Measurements from ENCODE around the gene APBA1. TPM values are rescaled to one million over a fixed set of nuclear protein-coding genes. Genes with fewer than 3 reads are reported as not detected.
A peak's percentile ranks its signal among the peaks of the same experiment; 100 is the strongest.

Gene APBA1
- polyA plus RNA-seq, 2 donors, result 0.82 to 1.3 TPM

- no peaks in the 10 kb centered on the region for H3K36me3 ChIP-seq (ENCODE audit: control insufficient read depth in 2 of 2, insufficient read depth in 2 of 2, low read length in 1 of 2)
- H3K4me3 ChIP-seq (ENCODE audit: low read depth in 1 of 2, low read length in 2 of 2), result no peak overlapping the region
- peaks cover 0 to 3% of the 10 kb centered on the region in 2 donors for H3K27me3 ChIP-seq (ENCODE audit: control insufficient read depth in 1 of 2, insufficient read depth in 2 of 2, low read length in 2 of 2)
- no peaks in the 10 kb centered on the region for H3K9me3 ChIP-seq (ENCODE audit: control insufficient read depth in 2 of 2, insufficient read depth in 1 of 2, low read depth in 1 of 2, low read length in 1 of 2)
- no peak overlapping the region for H3K27ac ChIP-seq (ENCODE audit: low read depth in 2 of 2, low read length in 1 of 2)
- 52 to 74% methylated on average over 2 of the region's 2 CpGs for WGBS, 2 donors
- H3K4me1 ChIP-seq (ENCODE audit: control insufficient read depth in 2 of 2, insufficient read depth in 2 of 2, low read length in 1 of 2), result no peaks in the 10 kb centered on the region
These were observed 11.9 kb downstream of the APBA1 start for GRCh38 chr9:69660304-69660703.

- H3K27me3 ChIP-seq (ENCODE audit: control insufficient read depth in 1 of 2, insufficient read depth in 2 of 2, low read length in 2 of 2), result peaks cover 0 to 3% of the 10 kb centered on the region in 2 donors
- no peaks in the 10 kb centered on the region for H3K9me3 ChIP-seq (ENCODE audit: control insufficient read depth in 2 of 2, insufficient read depth in 1 of 2, low read depth in 1 of 2, low read length in 1 of 2)
- H3K4me1 ChIP-seq (ENCODE audit: control insufficient read depth in 2 of 2, insufficient read depth in 2 of 2, low read length in 1 of 2), result no peaks in the 10 kb centered on the region
- H3K36me3 ChIP-seq (ENCODE audit: control insufficient read depth in 2 of 2, insufficient read depth in 2 of 2, low read length in 1 of 2), result no peaks in the 10 kb centered on the region
- H3K27ac ChIP-seq (ENCODE audit: low read depth in 2 of 2, low read length in 1 of 2), result no peak overlapping the region
- WGBS, 2 donors, result 59 to 75% methylated on average over 3 of the region's 3 CpGs
- no peak overlapping the region for H3K4me3 ChIP-seq (ENCODE audit: low read depth in 1 of 2, low read length in 2 of 2)
These were observed 13.0 kb downstream of the APBA1 start for GRCh38 chr9:69658987-69659675.

- no peaks in the 10 kb centered on the region for H3K4me1 ChIP-seq (ENCODE audit: control insufficient read depth in 2 of 2, insufficient read depth in 2 of 2, low read length in 1 of 2)
- H3K27me3 ChIP-seq (ENCODE audit: control insufficient read depth in 1 of 2, insufficient read depth in 2 of 2, low read length in 2 of 2), result no peaks in the 10 kb centered on the region
- no peaks in the 10 kb centered on the region for H3K36me3 ChIP-seq (ENCODE audit: control insufficient read depth in 2 of 2, insufficient read depth in 2 of 2, low read length in 1 of 2)
- H3K9me3 ChIP-seq (ENCODE audit: control insufficient read depth in 2 of 2, insufficient read depth in 1 of 2, low read depth in 1 of 2, low read length in 1 of 2), result no peaks in the 10 kb centered on the region
- no peak overlapping the region for H3K4me3 ChIP-seq (ENCODE audit: low read depth in 1 of 2, low read length in 2 of 2)
- no peak overlapping the region for H3K27ac ChIP-seq (ENCODE audit: low read depth in 2 of 2, low read length in 1 of 2)
These were observed 14.9 kb downstream of the APBA1 start for GRCh38 chr9:69657269-69657668.

- no peaks in the 10 kb centered on the region for H3K36me3 ChIP-seq (ENCODE audit: control insufficient read depth in 2 of 2, insufficient read depth in 2 of 2, low read length in 1 of 2)
- no peaks in the 10 kb centered on the region for H3K9me3 ChIP-seq (ENCODE audit: control insufficient read depth in 2 of 2, insufficient read depth in 1 of 2, low read depth in 1 of 2, low read length in 1 of 2)
- 91 to 97% methylated on average over 2 of the region's 2 CpGs for WGBS, 2 donors
- H3K27ac ChIP-seq (ENCODE audit: low read depth in 2 of 2, low read length in 1 of 2), result no peak overlapping the region
- no peaks in the 10 kb centered on the region for H3K4me1 ChIP-seq (ENCODE audit: control insufficient read depth in 2 of 2, insufficient read depth in 2 of 2, low read length in 1 of 2)
- H3K27me3 ChIP-seq (ENCODE audit: control insufficient read depth in 1 of 2, insufficient read depth in 2 of 2, low read length in 2 of 2), result no peaks in the 10 kb centered on the region
- H3K4me3 ChIP-seq (ENCODE audit: low read depth in 1 of 2, low read length in 2 of 2), result no peak overlapping the region
These were observed 17.1 kb downstream of the APBA1 start for GRCh38 chr9:69655065-69655464.

- Histone ChIP-seq H3K9me3 (ENCODE audit: control insufficient read depth in 2 of 2, insufficient read depth in 1 of 2, low read depth in 1 of 2, low read length in 1 of 2) (no peaks in the 10 kb centered on the region), H3K4me3 (ENCODE audit: low read depth in 1 of 2, low read length in 2 of 2) (no peak overlapping the region), H3K27me3 (ENCODE audit: control insufficient read depth in 1 of 2, insufficient read depth in 2 of 2, low read length in 2 of 2) (no peaks in the 10 kb centered on the region), H3K36me3 (ENCODE audit: control insufficient read depth in 2 of 2, insufficient read depth in 2 of 2, low read length in 1 of 2) (no peaks in the 10 kb centered on the region), H3K4me1 (ENCODE audit: control insufficient read depth in 2 of 2, insufficient read depth in 2 of 2, low read length in 1 of 2) (no peaks in the 10 kb centered on the region), H3K27ac (ENCODE audit: low read depth in 2 of 2, low read length in 1 of 2) (no peak overlapping the region)
- WGBS, 2 donors, result 62% methylated on average over 1 of the region's 1 CpG
These were observed 18.9 kb downstream of the APBA1 start for GRCh38 chr9:69653261-69653660.

- no peak overlapping the region for H3K27ac ChIP-seq (ENCODE audit: low read depth in 2 of 2, low read length in 1 of 2)
- 38 to 51% methylated on average over 4 of the region's 4 CpGs for WGBS, 2 donors
- H3K9me3 ChIP-seq (ENCODE audit: control insufficient read depth in 2 of 2, insufficient read depth in 1 of 2, low read depth in 1 of 2, low read length in 1 of 2), result no peaks in the 10 kb centered on the region
- no peaks in the 10 kb centered on the region for H3K36me3 ChIP-seq (ENCODE audit: control insufficient read depth in 2 of 2, insufficient read depth in 2 of 2, low read length in 1 of 2)
- no peaks in the 10 kb centered on the region for H3K27me3 ChIP-seq (ENCODE audit: control insufficient read depth in 1 of 2, insufficient read depth in 2 of 2, low read length in 2 of 2)
- no peaks in the 10 kb centered on the region for H3K4me1 ChIP-seq (ENCODE audit: control insufficient read depth in 2 of 2, insufficient read depth in 2 of 2, low read length in 1 of 2)
- no peak overlapping the region for H3K4me3 ChIP-seq (ENCODE audit: low read depth in 1 of 2, low read length in 2 of 2)
These were observed 22.5 kb downstream of the APBA1 start for GRCh38 chr9:69649566-69650250.

GRCh38 chr9:69647804-69648203, 24.4 kb downstream of the APBA1 start:
- H3K9me3 ChIP-seq (ENCODE audit: control insufficient read depth in 2 of 2, insufficient read depth in 1 of 2, low read depth in 1 of 2, low read length in 1 of 2), result no peaks in the 10 kb centered on the region
- H3K4me1 ChIP-seq (ENCODE audit: control insufficient read depth in 2 of 2, insufficient read depth in 2 of 2, low read length in 1 of 2), result no peaks in the 10 kb centered on the region
- 91 to 94% methylated on average over 3 of the region's 3 CpGs for WGBS, 2 donors
- H3K27me3 ChIP-seq (ENCODE audit: control insufficient read depth in 1 of 2, insufficient read depth in 2 of 2, low read length in 2 of 2), result no peaks in the 10 kb centered on the region
- no peak overlapping the region for H3K4me3 ChIP-seq (ENCODE audit: low read depth in 1 of 2, low read length in 2 of 2)
- H3K36me3 ChIP-seq (ENCODE audit: control insufficient read depth in 2 of 2, insufficient read depth in 2 of 2, low read length in 1 of 2), result no peaks in the 10 kb centered on the region
- H3K27ac ChIP-seq (ENCODE audit: low read depth in 2 of 2, low read length in 1 of 2), result no peak overlapping the region

- Histone ChIP-seq H3K4me3 (ENCODE audit: low read depth in 1 of 2, low read length in 2 of 2) (no peak overlapping the region), H3K4me1 (ENCODE audit: control insufficient read depth in 2 of 2, insufficient read depth in 2 of 2, low read length in 1 of 2) (no peaks in the 10 kb centered on the region), H3K9me3 (ENCODE audit: control insufficient read depth in 2 of 2, insufficient read depth in 1 of 2, low read depth in 1 of 2, low read length in 1 of 2) (no peaks in the 10 kb centered on the region), H3K36me3 (ENCODE audit: control insufficient read depth in 2 of 2, insufficient read depth in 2 of 2, low read length in 1 of 2) (no peaks in the 10 kb centered on the region), H3K27ac (ENCODE audit: low read depth in 2 of 2, low read length in 1 of 2) (no peak overlapping the region), H3K27me3 (ENCODE audit: control insufficient read depth in 1 of 2, insufficient read depth in 2 of 2, low read length in 2 of 2) (no peaks in the 10 kb centered on the region)
- 75 to 81% methylated on average over 3 of the region's 3 CpGs for WGBS, 2 donors
These were observed 25.4 kb downstream of the APBA1 start for GRCh38 chr9:69646810-69647209.

GRCh38 chr9:69645488-69645887, 26.7 kb downstream of the APBA1 start:
- Histone ChIP-seq H3K27ac (ENCODE audit: low read depth in 2 of 2, low read length in 1 of 2) (peak overlapping the region; percentile 64 to 87), H3K27me3 (ENCODE audit: control insufficient read depth in 1 of 2, insufficient read depth in 2 of 2, low read length in 2 of 2) (no peaks in the 10 kb centered on the region), H3K4me3 (ENCODE audit: low read depth in 1 of 2, low read length in 2 of 2) (peak overlapping the region in 1 of 2 donors; percentile 33), H3K36me3 (ENCODE audit: control insufficient read depth in 2 of 2, insufficient read depth in 2 of 2, low read length in 1 of 2) (no peaks in the 10 kb centered on the region), H3K4me1 (ENCODE audit: control insufficient read depth in 2 of 2, insufficient read depth in 2 of 2, low read length in 1 of 2) (no peaks in the 10 kb centered on the region), H3K9me3 (ENCODE audit: control insufficient read depth in 2 of 2, insufficient read depth in 1 of 2, low read depth in 1 of 2, low read length in 1 of 2) (no peaks in the 10 kb centered on the region)
- 32 to 46% methylated on average over 10 of the region's 10 CpGs for WGBS, 2 donors

- Histone ChIP-seq H3K36me3 (ENCODE audit: control insufficient read depth in 2 of 2, insufficient read depth in 2 of 2, low read length in 1 of 2) (no peaks in the 10 kb centered on the region), H3K9me3 (ENCODE audit: control insufficient read depth in 2 of 2, insufficient read depth in 1 of 2, low read depth in 1 of 2, low read length in 1 of 2) (no peaks in the 10 kb centered on the region), H3K4me1 (ENCODE audit: control insufficient read depth in 2 of 2, insufficient read depth in 2 of 2, low read length in 1 of 2) (no peaks in the 10 kb centered on the region), H3K27me3 (ENCODE audit: control insufficient read depth in 1 of 2, insufficient read depth in 2 of 2, low read length in 2 of 2) (no peaks in the 10 kb centered on the region), H3K27ac (ENCODE audit: low read depth in 2 of 2, low read length in 1 of 2) (no peak overlapping the region), H3K4me3 (ENCODE audit: low read depth in 1 of 2, low read length in 2 of 2) (no peak overlapping the region)
- WGBS, 2 donors, result 89 to 95% methylated on average over 1 of the region's 1 CpG
These were observed 29.1 kb downstream of the APBA1 start for GRCh38 chr9:69643098-69643497.
